Measurements from ENCODE around the gene C15orf61.
A peak's percentile ranks its signal among the peaks of the same experiment; 100 is the strongest.

- no peak for TF ChIP-seq CTCF (IDR thresholded peaks at IDR 0.05; ENCODE audit: low read depth, low read length, missing input control)
- TF ChIP-seq JUND (IDR thresholded peaks at IDR 0.05): peak; percentile 18 to 27
- no peak for TF ChIP-seq TAF1 (conservative IDR thresholded peaks at IDR 0.05)
- TF ChIP-seq YY1 (IDR thresholded peaks at IDR 0.05): peak; percentile 55
- TF ChIP-seq MAX (IDR thresholded peaks at IDR 0.05): peak; percentile 50
- TF ChIP-seq NR2F2 (IDR thresholded peaks at IDR 0.05): no peak
- TF ChIP-seq RAD21 (IDR thresholded peaks at IDR 0.05): peak in 1 of 2 donors; percentile 15
- peak; percentile 78 for TF ChIP-seq REST (IDR thresholded peaks at IDR 0.05)
- TF ChIP-seq SP1 (IDR thresholded peaks at IDR 0.05): peak; percentile 50
- TF ChIP-seq HNF4G (IDR thresholded peaks at IDR 0.05): no peak
- TF ChIP-seq FOXA2 (IDR thresholded peaks at IDR 0.05): no peak
Measured at GRCh38 chr15:67520321-67521028, 456 bp upstream of the C15orf61 start.
